Muscle layer of duodenum (tissue), 2 donors: ENCODE results near the gene RNF207.

Source experiments
- H3K27ac ChIP-seq: one replicate; pipeline ENCODE4 v1.7.0; 2013; ENCODE audit warnings: mild to moderate bottlenecking, low read length
- H3K27me3 ChIP-seq: one replicate; pipeline ENCODE4 v1.7.0; 2013; ENCODE audit warnings: low read depth, mild to moderate bottlenecking, control low read depth, low read length
- H3K36me3 ChIP-seq, 2 donors: one replicate each; pipeline ENCODE4 v1.7.0; 2013; ENCODE audit warnings: low read length in 2 of 2, control low read depth in 1 of 2, mild to moderate bottlenecking in 1 of 2; ENCODE audit not compliant: insufficient read depth in 2 of 2, control insufficient read depth in 1 of 2
- H3K4me1 ChIP-seq, 2 donors: one replicate each; pipeline ENCODE4 v1.7.0; 2013; ENCODE audit warnings: low read length in 2 of 2, mild to moderate bottlenecking in 2 of 2, control low read depth in 1 of 2, moderate library complexity in 1 of 2; ENCODE audit not compliant: insufficient read depth in 2 of 2, control insufficient read depth in 1 of 2
- H3K4me3 ChIP-seq, 2 donors: one replicate each; pipeline ENCODE4 v1.7.0; 2013; ENCODE audit warnings: low read length in 2 of 2, low read depth in 1 of 2, mild to moderate bottlenecking in 1 of 2
- H3K9me3 ChIP-seq, 2 donors: one replicate each; pipeline ENCODE4 v1.7.0; 2013; ENCODE audit warnings: low read length in 2 of 2, control low read depth in 1 of 2, mild to moderate bottlenecking in 1 of 2; ENCODE audit not compliant: control insufficient read depth in 1 of 2
- donor health status: healthy.

RNF207 gene

DNA sequence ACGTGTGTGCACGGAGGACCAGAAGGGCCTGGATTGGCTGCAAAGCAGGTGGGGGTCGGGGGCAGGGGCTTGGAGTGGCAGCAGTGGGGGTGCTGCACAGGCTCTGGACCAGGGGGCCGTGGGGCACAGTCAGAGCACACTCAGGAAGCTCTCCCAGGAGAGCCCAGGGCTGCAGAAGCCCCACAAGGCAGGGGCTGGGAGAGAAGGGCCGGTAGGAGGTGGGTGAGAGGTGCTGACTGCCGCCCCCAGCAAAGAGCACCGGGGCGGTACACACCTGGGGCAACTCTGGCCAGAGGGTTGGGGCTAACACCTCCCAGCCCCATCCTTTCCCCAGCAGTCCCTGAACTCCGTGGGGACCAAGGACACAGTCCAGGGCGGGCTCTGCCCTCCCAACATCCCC is 39.7 kb upstream of the RNF207 start:
- no peaks in the 10 kb centered on the region for H3K9me3 ChIP-seq
- no peak overlapping the region for H3K4me3 ChIP-seq
- peaks cover 6% of the 10 kb centered on the region for H3K27me3 ChIP-seq
- H3K4me1 ChIP-seq: no peaks in the 10 kb centered on the region
- no peaks in the 10 kb centered on the region for H3K36me3 ChIP-seq
- no peak overlapping the region for H3K27ac ChIP-seq

DNA sequence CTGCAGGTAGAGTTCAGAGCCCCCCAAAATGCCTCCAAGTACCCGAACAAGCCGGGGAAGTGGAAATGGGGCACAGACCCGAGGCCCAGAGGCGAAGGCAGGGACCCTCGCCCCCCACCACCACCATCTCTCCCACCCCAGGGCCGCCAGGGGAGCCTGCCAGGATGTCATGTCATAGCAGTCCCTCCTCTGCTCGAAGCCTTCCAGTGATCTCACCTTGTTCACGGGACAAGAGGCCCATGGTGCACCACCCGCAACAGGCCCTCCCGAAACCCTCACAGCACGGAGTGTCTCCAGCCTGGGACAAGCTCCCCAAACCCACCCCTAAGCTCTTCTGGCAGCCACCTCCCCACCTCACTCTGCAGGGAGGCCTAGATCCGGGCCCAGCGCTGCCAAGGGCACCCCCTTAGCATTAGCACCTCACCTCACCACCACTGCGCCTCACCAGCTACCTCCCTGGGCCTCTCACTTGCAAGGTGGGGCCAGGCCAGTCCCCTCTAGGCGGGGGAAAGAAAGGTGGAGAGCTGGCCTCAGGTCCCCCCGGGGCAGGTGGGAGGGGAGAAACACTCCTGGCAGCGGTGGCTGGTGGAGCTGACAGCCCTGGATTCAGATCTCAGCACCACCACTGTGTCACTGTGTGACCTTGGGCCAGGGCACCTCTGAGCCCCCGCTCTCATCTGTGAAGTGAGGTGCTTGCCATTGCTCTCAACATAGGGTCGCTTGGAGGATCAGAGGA is 39.1 kb upstream of the RNF207 start:
- no peaks in the 10 kb centered on the region for H3K36me3 ChIP-seq
- H3K27me3 ChIP-seq: peaks cover under 1% of the 10 kb centered on the region

DNA sequence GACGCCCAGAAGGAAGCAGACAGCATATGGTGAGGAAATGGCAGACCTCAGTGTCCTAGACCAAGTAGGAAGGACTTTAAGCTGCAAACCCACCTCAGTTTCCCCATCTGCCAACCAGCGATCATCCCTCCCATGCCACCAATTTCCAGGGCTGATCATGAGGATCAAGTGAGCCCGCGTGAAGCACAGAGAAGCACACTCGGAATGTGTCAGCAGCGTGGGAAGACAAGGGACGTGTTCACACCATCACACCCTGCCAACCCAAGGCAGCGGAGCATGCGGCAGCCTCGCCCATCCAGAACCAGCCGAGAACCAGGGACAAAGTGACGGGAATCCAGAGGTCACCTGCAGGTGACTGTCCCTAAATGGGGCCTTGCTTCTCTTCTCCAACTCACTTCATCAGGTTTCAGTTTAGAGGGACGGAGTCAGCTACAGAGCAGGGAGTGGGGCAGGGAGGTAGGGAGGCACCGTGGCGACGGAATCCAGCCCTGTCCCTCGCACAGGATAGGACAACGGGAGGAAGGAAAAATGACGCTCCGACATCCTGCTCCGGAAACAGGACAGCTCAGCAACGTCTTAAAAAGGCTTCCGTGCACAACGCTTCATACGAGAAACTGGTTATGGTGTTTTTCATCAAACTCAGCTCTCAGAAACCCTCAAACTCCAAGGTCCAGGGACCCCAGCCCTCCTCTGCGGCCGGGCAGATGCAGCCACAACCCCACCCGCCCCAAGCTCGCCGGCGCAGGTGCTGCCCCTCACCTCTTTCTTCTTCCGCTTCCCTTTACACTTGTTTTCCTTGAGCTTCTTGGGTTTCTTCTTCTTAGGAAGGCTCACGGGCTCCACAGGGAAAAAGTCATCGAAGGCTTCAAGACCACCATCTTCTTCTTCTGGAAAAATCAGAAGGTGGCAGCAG is 38.3 kb upstream of the RNF207 start:
- Histone ChIP-seq H3K4me3 (no peak overlapping the region), H3K27me3 (no peaks in the 10 kb centered on the region)

More for the DNA sequence above, 39.1 kb upstream of the RNF207 start:
- H3K4me3 ChIP-seq: no peak overlapping the region
- no peaks in the 10 kb centered on the region for H3K4me1 ChIP-seq
- no peaks in the 10 kb centered on the region for H3K9me3 ChIP-seq
- no peak overlapping the region for H3K27ac ChIP-seq

GRCh38 chr1:6168947-6169586 is 36.9 kb upstream of the RNF207 start:
- Histone ChIP-seq H3K4me3 (no peak overlapping the region), H3K36me3 (no peaks in the 10 kb centered on the region), H3K4me1 (no peaks in the 10 kb centered on the region), H3K27me3 (no peaks in the 10 kb centered on the region), H3K9me3 (no peaks in the 10 kb centered on the region), H3K27ac (no peak overlapping the region)

More for the DNA sequence above, 38.3 kb upstream of the RNF207 start:
- no peaks in the 10 kb centered on the region for H3K9me3 ChIP-seq
- no peaks in the 10 kb centered on the region for H3K36me3 ChIP-seq
- H3K27ac ChIP-seq: no peak overlapping the region
- no peaks in the 10 kb centered on the region for H3K4me1 ChIP-seq

DNA sequence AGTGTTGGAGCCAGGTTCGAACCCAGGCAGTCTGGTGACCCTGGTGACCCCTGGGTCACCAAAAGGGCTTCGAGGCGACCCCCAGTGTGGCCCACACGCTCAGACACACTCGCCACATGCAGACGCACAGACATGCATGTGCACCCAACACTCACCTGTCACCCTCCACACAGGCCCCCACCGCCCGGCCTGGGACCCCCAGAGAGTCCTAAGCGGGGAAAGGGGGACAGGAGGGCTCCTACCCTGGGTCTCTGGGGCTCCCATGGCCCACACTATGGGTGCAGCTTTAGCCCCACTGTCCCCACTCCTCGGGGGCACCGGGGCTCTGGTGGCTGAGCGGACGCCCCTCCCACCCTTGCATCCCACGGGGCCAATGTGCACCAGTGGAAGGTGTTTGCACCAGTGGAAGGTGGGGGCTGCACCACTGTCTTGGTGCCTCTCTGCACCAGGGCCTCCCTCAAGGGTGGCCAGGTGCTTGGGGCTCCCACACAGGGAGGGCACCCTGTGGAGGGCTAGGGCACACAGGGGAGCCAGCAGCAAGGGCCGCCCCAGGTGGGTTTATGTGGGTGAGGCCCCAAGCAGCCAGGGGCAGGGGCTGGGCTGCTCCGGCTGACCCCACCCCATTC is 35.7 kb upstream of the RNF207 start:
- no peak overlapping the region for H3K4me3 ChIP-seq
- H3K36me3 ChIP-seq: no peaks in the 10 kb centered on the region
- H3K27ac ChIP-seq: no peak overlapping the region
- H3K27me3 ChIP-seq: peaks cover 3% of the 10 kb centered on the region
- H3K9me3 ChIP-seq: no peaks in the 10 kb centered on the region
- H3K4me1 ChIP-seq: no peaks in the 10 kb centered on the region

GRCh38 chr1:6170742-6171201 is 35.1 kb upstream of the RNF207 start:
- no peak overlapping the region for H3K27ac ChIP-seq
- H3K9me3 ChIP-seq: no peaks in the 10 kb centered on the region
- no peak overlapping the region for H3K4me3 ChIP-seq
- H3K27me3 ChIP-seq: peaks cover 3% of the 10 kb centered on the region
- H3K36me3 ChIP-seq: no peaks in the 10 kb centered on the region
- no peaks in the 10 kb centered on the region for H3K4me1 ChIP-seq

- H3K4me1 ChIP-seq: no peaks in the 10 kb centered on the region
- H3K27ac ChIP-seq: no peak overlapping the region
- no peaks in the 10 kb centered on the region for H3K36me3 ChIP-seq
- H3K9me3 ChIP-seq: no peaks in the 10 kb centered on the region
- peaks cover 8% of the 10 kb centered on the region for H3K27me3 ChIP-seq
- no peak overlapping the region for H3K4me3 ChIP-seq
Measured at GRCh38 chr1:6171548-6172124, 34.3 kb upstream of the RNF207 start.

DNA sequence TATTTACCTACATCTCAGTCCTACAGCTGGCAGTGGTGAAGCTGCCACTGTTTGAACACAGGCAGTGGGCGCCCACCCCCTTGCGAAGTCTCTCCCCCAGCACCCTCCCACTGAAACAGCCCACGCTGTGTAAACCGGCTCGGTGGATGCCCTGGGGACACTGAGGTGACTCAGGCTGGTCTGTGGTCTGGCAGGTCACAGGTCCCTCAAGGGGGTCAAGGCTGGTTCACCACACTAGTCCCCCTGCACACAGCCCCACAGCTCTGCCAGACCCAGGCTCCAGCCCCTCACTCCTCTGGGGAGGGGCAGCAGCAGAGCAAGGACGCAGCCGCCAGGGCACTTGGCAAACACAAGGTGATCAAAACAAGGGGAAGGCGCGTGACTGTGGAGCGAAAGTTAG is 33.4 kb upstream of the RNF207 start:
- H3K27me3 ChIP-seq: peaks cover 17% of the 10 kb centered on the region
- no peak overlapping the region for H3K27ac ChIP-seq
- no peaks in the 10 kb centered on the region for H3K36me3 ChIP-seq
- no peaks in the 10 kb centered on the region for H3K4me1 ChIP-seq
- H3K9me3 ChIP-seq: no peaks in the 10 kb centered on the region
- H3K4me3 ChIP-seq: no peak overlapping the region

DNA sequence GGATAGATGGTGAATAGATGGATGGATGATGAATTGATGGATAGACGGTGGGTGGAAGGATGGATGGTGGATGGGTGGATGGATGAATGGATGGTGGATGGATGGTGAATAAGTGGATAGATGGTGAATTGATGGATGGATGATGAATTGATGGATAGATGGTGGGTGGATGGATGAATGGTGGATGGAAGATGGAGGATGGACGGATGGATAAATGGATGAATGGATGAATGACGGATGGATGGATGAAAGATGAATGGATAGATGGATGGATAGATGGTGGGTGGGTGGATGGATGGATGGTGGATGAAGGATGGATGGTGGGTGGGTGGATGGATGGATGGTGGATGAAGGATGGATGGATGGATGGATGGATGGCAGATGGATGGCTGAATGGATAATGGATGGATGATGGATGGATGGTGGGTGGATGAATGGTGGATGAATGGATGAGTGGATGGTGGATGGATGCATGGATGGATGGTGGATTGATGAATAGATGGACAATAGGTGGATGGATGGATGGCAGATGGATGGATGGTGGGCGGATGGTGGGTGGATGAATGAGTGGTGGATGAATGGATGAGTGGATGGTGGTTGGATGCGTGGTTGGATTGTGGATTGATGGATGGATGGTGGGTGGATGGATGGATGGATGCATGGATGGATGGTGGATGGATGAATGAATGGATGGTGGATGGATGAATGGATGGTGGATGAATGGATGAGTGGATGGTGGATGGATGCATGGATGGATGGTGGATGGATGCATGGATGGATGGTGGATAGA is 31.1 kb upstream of the RNF207 start:
- no peak overlapping the region for H3K27ac ChIP-seq
- H3K27me3 ChIP-seq: peaks cover 27% of the 10 kb centered on the region
- no peaks in the 10 kb centered on the region for H3K36me3 ChIP-seq
- peaks cover 0 to 10% of the 10 kb centered on the region in 2 donors for H3K4me1 ChIP-seq
- H3K4me3 ChIP-seq: no peak overlapping the region
- H3K9me3 ChIP-seq: no peaks in the 10 kb centered on the region

DNA sequence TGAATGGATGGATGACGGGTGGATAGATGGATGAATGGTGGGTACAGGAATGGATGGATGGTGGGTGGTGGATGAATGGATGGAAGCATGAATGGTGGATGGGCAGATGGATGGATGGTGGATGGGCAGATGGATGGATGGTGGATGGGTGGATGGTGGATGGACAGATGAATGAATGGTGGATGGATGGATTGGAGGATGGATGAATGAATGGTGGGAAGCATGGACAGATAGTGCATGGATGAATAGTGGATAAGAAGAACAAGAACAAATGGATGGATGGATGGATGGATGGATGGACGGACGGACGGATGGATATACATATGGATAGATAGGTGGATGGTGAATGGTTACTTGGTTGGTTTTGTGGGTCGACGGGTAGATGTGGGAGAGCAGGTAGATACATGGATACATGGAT is 30.5 kb upstream of the RNF207 start:
- Histone ChIP-seq H3K27me3 (peaks cover 27% of the 10 kb centered on the region), H3K4me3 (no peak overlapping the region), H3K36me3 (no peaks in the 10 kb centered on the region), H3K4me1 (peaks cover 0 to 10% of the 10 kb centered on the region in 2 donors), H3K27ac (no peak overlapping the region), H3K9me3 (no peaks in the 10 kb centered on the region)
